CD4-positive, alpha-beta T cell treated with Interleukin-15 for 1 hour (primary cell): Measurements from ENCODE around the gene SLC11A1.

Source experiments
- DNase-seq: peaks from one replicate; pipeline ENCODE4 v3.0.0-alpha.2; 2020

SLC11A1 gene

GRCh38 chr2:218394298-218395089 lies 12.4 kb downstream of the SLC11A1 start:
- DNase-seq, result no peak

GRCh38 chr2:218395090-218395444 lies 13.0 kb downstream of the SLC11A1 start:
- no peak for DNase-seq

- no peak for DNase-seq
Observed at GRCh38 chr2:218395456-218395825, 13.4 kb downstream of the SLC11A1 start.

- DNase-seq, result peak; percentile 96
Observed at GRCh38 chr2:218395826-218396687, 14.0 kb downstream of the SLC11A1 start.

GRCh38 chr2:218396688-218397462 lies 14.8 kb downstream of the SLC11A1 start:
- DNase-seq, result peak; percentile 84

- no peak for DNase-seq
Observed at GRCh38 chr2:218397463-218397819, 15.4 kb downstream of the SLC11A1 start.

- peak; percentile 60 for DNase-seq
Observed at GRCh38 chr2:218397820-218398436, 15.9 kb downstream of the SLC11A1 start.

GRCh38 chr2:218398437-218399390 lies 16.6 kb downstream of the SLC11A1 start:
- peak; percentile 80 for DNase-seq

GRCh38 chr2:218399391-218400166 lies 17.5 kb downstream of the SLC11A1 start, which contains the start of gene CTDSP1:
CTDSP1 (plus strand) TSS chr2:218399868; CDS start chr2:218400091, 223 bp downstream.
- peak; percentile 93 for DNase-seq

- peak; percentile 48 for DNase-seq
Observed at GRCh38 chr2:218400167-218400929, 18.3 kb downstream of the SLC11A1 start.

GRCh38 chr2:218400930-218401881 lies 19.1 kb downstream of the SLC11A1 start:
- DNase-seq, result no peak

- DNase-seq, result no peak
Observed at GRCh38 chr2:218401890-218402289, 19.8 kb downstream of the SLC11A1 start.

- no peak for DNase-seq
Observed at GRCh38 chr2:218402491-218402901, 20.4 kb downstream of the SLC11A1 start.

GRCh38 chr2:218402911-218403411 lies 20.9 kb downstream of the SLC11A1 start:
- no peak for DNase-seq

- no peak for DNase-seq
Observed at GRCh38 chr2:218403810-218404209, 21.7 kb downstream of the SLC11A1 start.

- DNase-seq, result no peak
Observed at GRCh38 chr2:218404351-218405085, 22.4 kb downstream of the SLC11A1 start.

GRCh38 chr2:218405086-218405745 lies 23.1 kb downstream of the SLC11A1 start:
- no peak for DNase-seq
